NCI-H69 (cell line): ENCODE measurements around the gene GRIK2.

Experiments
- DNase-seq: peaks from one replicate; lab custom pipeline; 2025; lab: John Stamatoyannopoulos, UW

The GRIK2 gene

DNA sequence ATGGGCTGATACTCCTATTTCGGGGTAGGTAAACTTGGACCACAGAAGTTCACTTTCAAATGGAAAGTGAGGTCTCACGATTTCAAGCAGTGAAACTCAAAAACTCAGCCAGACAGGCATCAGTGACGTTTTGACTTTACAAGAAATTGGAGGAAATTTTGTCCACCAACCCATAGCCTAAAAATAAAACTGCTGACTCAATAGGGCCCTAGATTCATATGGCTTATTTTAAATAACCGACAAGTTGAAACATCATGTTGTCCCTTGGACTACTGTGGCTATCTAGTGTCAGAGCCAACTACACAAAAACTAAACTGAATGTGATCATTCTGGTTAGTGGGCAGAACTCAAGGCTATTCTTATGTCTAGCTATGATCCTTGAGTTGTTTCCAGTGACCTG is 486.3 kb downstream of the GRIK2 start:
- DNase-seq = no peak

GRCh38 chr6:101883505-101883904 is 490.0 kb downstream of the GRIK2 start:
- DNase-seq = no peak

GRCh38 chr6:101887532-101887931 is 494.0 kb downstream of the GRIK2 start:
- DNase-seq = no peak

DNA sequence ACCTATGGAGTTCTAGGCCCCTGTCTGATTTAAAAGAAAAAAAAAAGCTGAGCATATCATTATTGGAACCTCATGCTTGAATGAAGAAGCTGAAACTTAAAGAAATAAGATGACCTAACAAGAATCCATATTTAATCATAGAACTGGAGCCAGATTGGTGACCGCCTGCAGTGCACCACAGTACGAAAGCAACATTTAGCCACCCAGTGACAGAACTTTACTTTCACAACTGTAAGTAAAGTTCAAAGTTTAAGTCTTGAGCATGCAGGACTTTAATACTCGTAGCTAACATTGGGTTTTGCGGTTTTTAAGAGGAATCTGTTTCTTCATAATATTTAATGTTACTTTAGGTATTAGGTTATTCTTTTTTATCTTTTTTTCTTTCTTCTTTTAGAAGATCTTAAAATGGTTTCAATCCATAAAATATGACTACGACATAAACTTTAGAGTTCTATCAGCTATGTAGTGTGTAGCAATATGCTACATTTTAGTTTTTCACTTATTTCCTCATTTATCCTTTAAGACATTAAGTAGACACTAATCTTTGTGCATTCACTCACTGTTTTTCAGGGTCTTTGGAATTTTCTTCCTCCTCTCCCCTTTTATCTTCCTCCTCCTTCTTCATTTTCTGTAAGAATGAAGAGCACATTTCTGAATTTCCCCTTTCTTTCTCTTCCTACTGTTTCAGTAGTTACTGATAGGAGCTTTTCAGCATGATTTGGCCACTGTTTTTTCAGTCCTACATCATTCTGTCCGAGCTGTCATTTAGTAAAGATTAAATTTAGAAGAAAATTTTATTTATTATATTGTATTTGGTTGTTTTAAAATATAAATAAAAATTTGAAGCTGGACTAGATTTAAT is 514.1 kb downstream of the GRIK2 start:
- DNase-seq = no peak

GRCh38 chr6:101909366-101909765 is 515.9 kb downstream of the GRIK2 start:
- DNase-seq = no peak

- DNase-seq = no peak
Measured at GRCh38 chr6:101912311-101912710, 518.8 kb downstream of the GRIK2 start.

GRCh38 chr6:101918471-101918870 is 525.0 kb downstream of the GRIK2 start:
- DNase-seq = peak; percentile 47

DNA sequence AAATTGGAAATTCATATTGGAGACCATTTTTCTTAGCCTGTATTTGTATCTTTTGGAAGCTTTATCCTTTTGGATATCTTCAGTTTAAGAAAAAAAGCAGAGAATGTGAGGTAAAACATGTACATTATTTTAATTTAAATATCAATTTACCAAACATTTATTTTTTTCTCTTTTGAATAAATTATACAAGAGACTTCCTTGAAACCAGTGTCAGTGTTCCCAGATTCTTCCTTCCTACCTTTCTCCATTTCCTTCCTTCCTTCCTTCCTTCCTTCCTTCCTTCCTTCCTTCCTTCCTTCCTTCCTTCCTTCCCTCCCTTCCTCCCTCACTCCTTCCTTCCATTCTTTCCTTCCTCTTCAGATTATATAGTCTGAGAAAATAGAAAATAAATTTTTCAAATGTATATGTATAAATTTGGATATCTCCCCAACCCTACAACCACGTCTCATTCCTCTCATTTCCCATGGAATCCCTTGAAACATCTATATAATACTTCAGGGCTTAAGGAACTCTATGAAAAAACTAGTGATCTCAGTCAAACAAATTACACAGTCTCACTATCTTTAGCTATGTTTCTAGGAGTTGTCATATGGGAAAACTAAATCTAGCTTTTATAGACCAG is 528.4 kb downstream of the GRIK2 start:
- DNase-seq = no peak

- DNase-seq = no peak
Measured at GRCh38 chr6:101926149-101926925, 532.8 kb downstream of the GRIK2 start.

DNA sequence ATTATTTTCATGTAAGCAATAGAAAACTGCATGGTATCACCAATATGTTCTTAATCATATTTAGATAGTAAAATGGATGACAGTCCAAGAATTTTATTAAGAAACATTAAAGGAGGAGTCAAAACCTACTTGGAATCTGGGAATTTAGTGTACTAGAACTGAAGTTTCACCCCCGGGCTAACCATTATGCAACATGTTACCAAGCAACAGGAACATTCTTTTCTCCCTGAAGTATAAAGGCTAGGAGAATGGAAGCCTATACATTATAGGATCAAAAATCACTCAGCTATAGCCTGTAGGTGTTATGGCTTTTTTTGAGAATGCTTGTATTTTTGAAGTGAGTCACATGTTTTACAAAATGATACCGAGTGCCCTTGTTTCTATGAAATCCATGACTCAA is 538.3 kb downstream of the GRIK2 start:
- peak; percentile 18 for DNase-seq

GRCh38 chr6:101932704-101933103 is 539.2 kb downstream of the GRIK2 start:
- no peak for DNase-seq

GRCh38 chr6:101935732-101936131 is 542.2 kb downstream of the GRIK2 start:
- DNase-seq = no peak

- DNase-seq = no peak
Measured at GRCh38 chr6:101936516-101936915, 543.0 kb downstream of the GRIK2 start.

DNA sequence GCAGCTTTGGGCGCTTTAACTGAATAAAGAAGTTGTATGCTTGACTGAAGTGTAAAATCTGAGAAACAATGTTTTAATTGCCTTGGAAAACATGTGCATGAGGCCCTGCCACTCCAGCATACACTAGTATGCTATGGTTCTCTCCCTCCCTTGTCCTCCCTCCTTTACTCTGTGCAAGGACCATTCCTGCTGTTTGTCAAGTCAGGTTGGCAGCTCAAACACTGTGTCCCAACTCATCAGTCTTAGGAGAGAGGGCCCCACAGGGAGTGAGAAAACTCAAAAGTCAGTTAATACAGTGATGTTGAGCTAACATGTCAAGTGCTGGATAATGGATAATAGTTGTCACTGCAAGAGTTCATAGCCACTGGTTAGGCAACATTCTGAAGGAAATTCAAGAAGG is 543.6 kb downstream of the GRIK2 start:
- no peak for DNase-seq

- no peak for DNase-seq
Measured at GRCh38 chr6:101940391-101940790, 546.9 kb downstream of the GRIK2 start.

DNA sequence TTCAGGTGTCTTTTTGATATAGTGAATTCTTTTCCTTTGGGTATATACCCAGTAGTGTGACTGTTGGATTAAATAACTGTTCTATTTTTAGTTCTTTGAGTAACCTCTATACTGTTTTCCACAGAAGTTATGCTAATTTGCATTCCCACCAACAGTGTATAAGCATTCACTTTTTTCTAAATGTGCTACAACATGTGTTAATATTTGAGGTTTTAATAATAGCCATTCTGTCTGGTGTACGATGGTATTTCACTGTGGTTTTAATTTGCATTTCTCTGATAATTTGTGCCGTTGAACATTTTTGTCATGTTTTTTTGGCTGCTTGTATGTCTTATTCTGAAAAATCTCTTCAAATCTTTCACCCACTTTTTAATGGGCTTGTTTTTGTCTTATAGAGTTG is 563.5 kb downstream of the GRIK2 start:
- DNase-seq = no peak

- DNase-seq = no peak
Measured at GRCh38 chr6:101961357-101961756, 567.8 kb downstream of the GRIK2 start.

DNA sequence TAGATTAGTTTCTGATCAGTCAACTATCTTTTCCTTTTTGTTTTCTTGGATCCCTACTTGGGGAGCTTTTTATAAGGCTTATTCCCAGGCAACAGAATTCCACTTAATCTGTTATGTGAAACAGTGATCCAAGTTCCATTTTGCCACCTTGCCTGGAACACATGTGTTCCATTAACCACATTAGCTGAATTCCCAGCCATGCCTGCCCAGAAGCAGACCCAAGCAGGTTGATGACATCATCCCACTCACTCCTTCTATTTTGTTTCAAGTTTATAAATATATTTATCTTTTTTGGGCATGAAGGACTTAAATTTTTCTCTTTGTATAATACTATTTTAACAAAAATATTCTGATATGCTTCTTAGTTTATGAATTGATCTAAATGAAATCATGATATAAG is 587.4 kb downstream of the GRIK2 start:
- DNase-seq = no peak

GRCh38 chr6:101986476-101986875 is 593.0 kb downstream of the GRIK2 start:
- no peak for DNase-seq

DNA sequence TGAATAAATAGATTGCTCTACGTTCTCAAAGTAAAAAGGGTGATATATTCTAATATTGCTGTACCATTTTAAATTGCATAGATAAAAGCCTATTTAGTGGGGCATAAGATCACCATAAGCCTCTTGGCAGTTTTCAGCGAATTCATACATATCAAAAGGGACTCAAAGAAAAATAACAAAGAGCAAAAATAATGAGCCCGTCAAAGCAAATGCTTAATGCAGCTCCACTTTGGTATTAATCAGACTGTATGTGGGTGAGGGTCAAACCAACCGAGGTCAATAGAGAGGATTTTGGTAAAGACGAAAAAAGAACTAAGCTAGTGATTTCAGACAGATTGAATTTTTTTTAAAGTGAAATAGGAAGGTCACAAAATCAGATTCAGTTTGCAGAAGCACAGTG is 598.8 kb downstream of the GRIK2 start:
- DNase-seq = no peak

DNA sequence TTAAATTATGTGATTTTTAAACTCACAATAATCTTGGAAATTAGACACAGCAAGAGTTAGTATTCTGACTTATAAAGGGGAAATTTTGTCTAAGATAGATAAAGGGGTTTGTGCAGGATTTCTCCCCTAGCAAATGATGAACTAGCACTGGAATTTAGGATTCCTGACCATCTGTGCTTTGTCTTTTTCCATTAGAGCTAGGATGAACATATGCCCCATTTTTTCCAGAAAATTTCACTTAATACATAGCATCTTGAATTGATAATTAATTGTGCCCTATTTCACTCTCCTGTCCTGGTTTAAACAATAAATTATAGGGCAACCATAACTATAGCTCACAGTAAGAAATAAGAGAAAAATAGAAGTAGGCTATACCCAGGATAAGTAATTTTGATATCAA is 601.0 kb downstream of the GRIK2 start:
- no peak for DNase-seq

DNA sequence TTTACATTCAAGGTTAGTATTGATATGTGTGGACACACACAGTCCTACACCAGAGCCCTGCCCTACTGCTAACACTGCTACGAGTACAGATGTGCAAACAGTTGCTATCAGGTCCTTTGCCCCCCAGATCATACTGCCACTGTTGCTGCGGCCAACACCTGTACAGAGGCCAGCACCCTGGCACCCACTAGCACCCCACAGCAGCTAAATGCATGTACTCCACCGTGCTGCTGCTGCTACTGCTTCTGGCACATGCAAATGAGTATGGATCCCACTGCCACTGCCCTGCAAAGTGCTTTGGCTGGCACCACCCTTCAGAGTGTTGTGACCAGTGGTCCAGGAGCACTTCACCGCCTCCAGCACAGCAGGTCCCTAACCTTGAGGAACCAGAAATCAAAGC is 621.9 kb downstream of the GRIK2 start:
- DNase-seq = no peak

DNA sequence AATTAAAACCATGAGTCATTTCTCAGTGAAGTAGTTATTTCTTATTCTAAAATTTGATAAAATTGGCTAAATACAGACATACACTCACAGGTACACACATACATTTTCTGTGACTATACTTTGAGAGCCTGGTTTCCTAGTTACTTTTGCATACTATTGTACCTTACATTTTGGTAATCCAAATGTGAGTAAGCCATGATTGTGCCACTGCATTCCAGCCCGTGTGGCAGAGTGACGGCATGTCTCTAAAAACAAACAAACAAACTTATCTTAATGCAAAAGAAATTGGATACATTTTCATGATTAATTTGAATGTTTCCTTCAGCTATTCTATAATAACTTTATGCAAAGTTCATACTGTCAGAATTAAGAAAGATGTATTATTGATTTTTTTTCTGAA is 628.8 kb downstream of the GRIK2 start:
- DNase-seq = no peak
